Measurements from ENCODE around the gene VSIG10L. TPM values are rescaled to one million over a fixed set of nuclear protein-coding genes. Genes with fewer than 3 reads are reported as not detected.
A peak's percentile ranks its signal among the peaks of the same experiment; 100 is the strongest.

VSIG10L gene
- total RNA-seq, 4 donors from 2014 or later, result 2.5 to 6.5 (median 5.2) TPM; not detected in 1

GRCh38 chr19:51380379-51380778 lies 38.4 kb upstream of the VSIG10L start:
- Histone ChIP-seq H3K4me1 (no peaks in the 10 kb centered on the region), H3K27ac (no peak overlapping the region), H3K9me3 (peaks cover 0 to 7% (median 0%) of the 10 kb centered on the region in 4 donors), H3K4me3 (no peak overlapping the region), H3K36me3 (no peaks in the 10 kb centered on the region), H3K27me3 (no peaks in the 10 kb centered on the region)
- TF ChIP-seq POLR2A (IDR thresholded peaks at IDR 0.05), result no peak
- TF ChIP-seq CTCF (IDR thresholded peaks at IDR 0.05), result no peak
- DNase-seq, result no peak

GRCh38 chr19:51377422-51377821 lies 35.5 kb upstream of the VSIG10L start:
- peaks cover 0 to 7% (median 0%) of the 10 kb centered on the region in 4 donors for H3K9me3 ChIP-seq
- no peaks in the 10 kb centered on the region for H3K4me1 ChIP-seq
- TF ChIP-seq POLR2A (IDR thresholded peaks at IDR 0.05), result no peak
- TF ChIP-seq CTCF (IDR thresholded peaks at IDR 0.05), result no peak
- no peaks in the 10 kb centered on the region for H3K27me3 ChIP-seq
- H3K27ac ChIP-seq, result no peak overlapping the region
- no peaks in the 10 kb centered on the region for H3K36me3 ChIP-seq
- no peak for DNase-seq
- H3K4me3 ChIP-seq, result no peak overlapping the region

- Histone ChIP-seq H3K27ac (no peak overlapping the region), H3K36me3 (no peaks in the 10 kb centered on the region), H3K4me1 (no peaks in the 10 kb centered on the region), H3K9me3 (no peaks in the 10 kb centered on the region), H3K4me3 (no peak overlapping the region), H3K27me3 (no peaks in the 10 kb centered on the region)
- no peak for DNase-seq
- no peak for TF ChIP-seq CTCF (IDR thresholded peaks at IDR 0.05)
- no peak for TF ChIP-seq POLR2A (IDR thresholded peaks at IDR 0.05)
Measured at GRCh38 chr19:51375504-51376221, 33.7 kb upstream of the VSIG10L start.

- peak in 2 of 3 donors; percentile 44 to 72 for DNase-seq
- Histone ChIP-seq H3K9me3 (no peaks in the 10 kb centered on the region), H3K4me1 (peaks cover 0 to 8% (median 4%) of the 10 kb centered on the region in 4 donors), H3K36me3 (no peaks in the 10 kb centered on the region), H3K27me3 (no peaks in the 10 kb centered on the region), H3K27ac (peak within 1 kb of the TSS; percentile 60 to 67 (median 64)), H3K4me3 (peak within 1 kb of the TSS in 2 of 4 donors; percentile 7)
- no peak for TF ChIP-seq POLR2A (IDR thresholded peaks at IDR 0.05)
- TF ChIP-seq CTCF (IDR thresholded peaks at IDR 0.05), result no peak
Measured at GRCh38 chr19:51372649-51373504, 30.9 kb upstream of the VSIG10L start, which contains the start of gene NKG7. Gene NKG7, minus strand, starts transcription at chr19:51372654. Its CDS starts 119 bp downstream, at chr19:51372535.

- no peak for DNase-seq
- Histone ChIP-seq H3K27me3 (no peaks in the 10 kb centered on the region), H3K4me1 (peaks cover 0 to 8% (median 4%) of the 10 kb centered on the region in 4 donors), H3K9me3 (no peaks in the 10 kb centered on the region), H3K36me3 (no peaks in the 10 kb centered on the region), H3K4me3 (peak overlapping the region in 2 of 4 donors; percentile 7), H3K27ac (peak overlapping the region; percentile 60 to 67 (median 64))
- TF ChIP-seq CTCF (IDR thresholded peaks at IDR 0.05), result no peak
- no peak for TF ChIP-seq POLR2A (IDR thresholded peaks at IDR 0.05)
Measured at GRCh38 chr19:51372021-51372648, 30.2 kb upstream of the VSIG10L start.
